ENCODE measurements around the gene HDHD2.

- TF ChIP-seq CTCF (IDR thresholded peaks at IDR 0.05; ENCODE audit: borderline replicate concordance, extremely low read depth, low read length, poor library complexity, severe bottlenecking) (no peak), EZH2 (IDR thresholded peaks at IDR 0.05; ENCODE audit: borderline replicate concordance, low read depth, low read length, severe bottlenecking) (no peak)
Observed at GRCh38 chr18:47174545-47175116, 24.3 kb upstream of the HDHD2 start.

Data from DND-41 (cell line).